Neuronal stem cell (in vitro differentiated cells): ENCODE measurements around the gene NSUN5.
"Not testable (repeated sequence)": the region's sequence is repeated elsewhere in the genome, so short reads cannot be mapped to it uniquely, and the experiment has no call there.

Source experiments
- DNase-seq: peaks from one replicate; pipeline ENCODE4 v3.0.0-alpha.2; 2013; ENCODE audit warnings: low spot score
- H2AFZ ChIP-seq: one replicate; pipeline ENCODE4 v1.6.1; 2013; ENCODE audit warnings: mild to moderate bottlenecking, low read length, inconsistent platforms
- H2AK5ac ChIP-seq: 2 replicates; pipeline ENCODE4 v1.6.1; 2013; ENCODE audit warnings: low read depth, mild to moderate bottlenecking, inconsistent platforms, low read length, moderate library complexity, mixed read lengths
- H2BK120ac ChIP-seq: 2 replicates; pipeline ENCODE4 v1.6.1; 2013; ENCODE audit warnings: low read depth, mild to moderate bottlenecking, inconsistent platforms, low read length, moderate library complexity, mixed read lengths
- H2BK12ac ChIP-seq: one replicate; pipeline ENCODE4 v1.6.1; 2013; ENCODE audit warnings: low read length, inconsistent platforms
- H2BK15ac ChIP-seq: 2 replicates; pipeline ENCODE4 v1.6.1; 2013; ENCODE audit warnings: mild to moderate bottlenecking, low read length, inconsistent platforms, mixed read lengths
- H2BK5ac ChIP-seq: one replicate; pipeline ENCODE4 v1.6.1; 2013; ENCODE audit warnings: inconsistent platforms, mild to moderate bottlenecking, low read length, moderate library complexity
- H3K14ac ChIP-seq: one replicate; pipeline ENCODE4 v1.6.1; 2013; ENCODE audit warnings: low read length, inconsistent platforms
- H3K18ac ChIP-seq: 2 replicates; pipeline ENCODE4 v1.6.1; 2013; ENCODE audit warnings: low read length, inconsistent platforms
- H3K23ac ChIP-seq: 2 replicates; pipeline ENCODE4 v1.6.1; 2013; ENCODE audit warnings: low read depth, mild to moderate bottlenecking, mixed read lengths, low read length, inconsistent platforms; ENCODE audit not compliant: poor library complexity
- H3K27ac ChIP-seq: replicated peaks from 3 replicates; pipeline ENCODE4 v1.5.1; 2013; ENCODE audit warnings: low read length, inconsistent platforms
- H3K27me3 ChIP-seq, 3 experiments: 2 replicates each; pipeline ENCODE4 v1.6.1; 2013; ENCODE audit warnings: low read length in 3 of 3, mild to moderate bottlenecking in 2 of 3, inconsistent platforms in 1 of 3, low read depth in 1 of 3, mixed read lengths in 1 of 3, moderate library complexity in 1 of 3; ENCODE audit not compliant: control insufficient read depth in 3 of 3, insufficient read depth in 3 of 3
- H3K36me3 ChIP-seq, 2 donors: replicated peaks in 1 of 2; 2 replicates each; pipeline ENCODE4 v1.6.1; 2013; ENCODE audit warnings: low read length in 2 of 2; ENCODE audit not compliant: control insufficient read depth in 2 of 2, insufficient read depth in 2 of 2
- H3K4ac ChIP-seq: 2 replicates; pipeline ENCODE4 v1.6.1; 2013; ENCODE audit warnings: inconsistent platforms, mild to moderate bottlenecking, low read length, moderate library complexity
- H3K4me1 ChIP-seq, 2 donors: 1 replicate in 1 of 2; 2 replicates in 1 of 2; pipeline ENCODE4 v1.6.1; 2013; ENCODE audit warnings: low read length in 2 of 2, low read depth in 1 of 2; ENCODE audit not compliant: control insufficient read depth in 2 of 2, insufficient read depth in 1 of 2
- H3K4me2 ChIP-seq: one replicate; pipeline ENCODE4 v1.6.1; 2013; ENCODE audit warnings: mild to moderate bottlenecking, low read length, inconsistent platforms; ENCODE audit not compliant: insufficient read depth, poor library complexity, severe bottlenecking
- H3K4me3 ChIP-seq, 2 donors: 2 replicates each; pipeline ENCODE4 v1.5.1; 2013; ENCODE audit warnings: low read length in 2 of 2, mild to moderate bottlenecking in 2 of 2, inconsistent platforms in 1 of 2, moderate library complexity in 1 of 2
- H3K79me1 ChIP-seq: one replicate; pipeline ENCODE4 v1.6.1; 2013; ENCODE audit warnings: low read depth, mild to moderate bottlenecking, inconsistent platforms, low read length, moderate library complexity
- H3K9ac ChIP-seq: one replicate; pipeline ENCODE4 v1.6.1; 2013; ENCODE audit warnings: mild to moderate bottlenecking, low read depth, low read length, inconsistent platforms; ENCODE audit not compliant: poor library complexity
- H3K9me3 ChIP-seq, 2 donors: replicated peaks in 1 of 2; 2 replicates each; pipeline versions ENCODE3 to v1.6.1; 2013; ENCODE audit warnings: low read length in 2 of 2, mild to moderate bottlenecking in 2 of 2, inconsistent platforms in 1 of 2, low read depth in 1 of 2, mixed read lengths in 1 of 2, moderate library complexity in 1 of 2; ENCODE audit not compliant: control insufficient read depth in 2 of 2, insufficient read depth in 1 of 2
- H4K8ac ChIP-seq: one replicate; pipeline ENCODE4 v1.6.1; 2013; ENCODE audit warnings: low read depth, mild to moderate bottlenecking, inconsistent platforms, low read length, moderate library complexity
- H4K91ac ChIP-seq: one replicate; pipeline ENCODE4 v1.6.1; 2013; ENCODE audit warnings: low read length, low read depth, mild to moderate bottlenecking, inconsistent platforms; ENCODE audit not compliant: poor library complexity
- WGBS, 2 donors: extraction: QIAGEN DNeasy Blood & Tissue Kit; methylation state at CpG; one replicate each; pipeline ENCODE4 v1.1.7; 2013; ENCODE audit warnings: missing lambda C conversion rate in 2 of 2, mixed read lengths in 1 of 2; ENCODE audit not compliant: insufficient read length in 2 of 2, insufficient replicate concordance in 1 of 2; ENCODE audit errors: extremely low coverage in 2 of 2; 5-methylcytosine and 5-hydroxymethylcytosine counted together

Gene NSUN5

GRCh38 chr7:73311421-73311820 is 2.8 kb upstream of the NSUN5 start:
- not testable (repeated sequence) for H3K4ac ChIP-seq, H3K36me3 ChIP-seq, H3K27me3 ChIP-seq, H3K9ac ChIP-seq, H2BK5ac ChIP-seq, DNase-seq, H2BK15ac ChIP-seq, H3K4me3 ChIP-seq, H3K18ac ChIP-seq, H4K91ac ChIP-seq, H2BK120ac ChIP-seq, H3K9me3 ChIP-seq, H3K27ac ChIP-seq, H3K4me2 ChIP-seq, H4K8ac ChIP-seq, H3K4me1 ChIP-seq, H3K23ac ChIP-seq, H2AFZ ChIP-seq, H3K14ac ChIP-seq
- no CpG with 5 or more reads among the region's 7 CpGs for WGBS, 2 donors
- H2BK12ac ChIP-seq, result peak overlapping the region; percentile 22
- peaks cover 16% of the 10 kb centered on the region for H3K79me1 ChIP-seq
- peak overlapping the region; percentile 70 for H2AK5ac ChIP-seq

DNA sequence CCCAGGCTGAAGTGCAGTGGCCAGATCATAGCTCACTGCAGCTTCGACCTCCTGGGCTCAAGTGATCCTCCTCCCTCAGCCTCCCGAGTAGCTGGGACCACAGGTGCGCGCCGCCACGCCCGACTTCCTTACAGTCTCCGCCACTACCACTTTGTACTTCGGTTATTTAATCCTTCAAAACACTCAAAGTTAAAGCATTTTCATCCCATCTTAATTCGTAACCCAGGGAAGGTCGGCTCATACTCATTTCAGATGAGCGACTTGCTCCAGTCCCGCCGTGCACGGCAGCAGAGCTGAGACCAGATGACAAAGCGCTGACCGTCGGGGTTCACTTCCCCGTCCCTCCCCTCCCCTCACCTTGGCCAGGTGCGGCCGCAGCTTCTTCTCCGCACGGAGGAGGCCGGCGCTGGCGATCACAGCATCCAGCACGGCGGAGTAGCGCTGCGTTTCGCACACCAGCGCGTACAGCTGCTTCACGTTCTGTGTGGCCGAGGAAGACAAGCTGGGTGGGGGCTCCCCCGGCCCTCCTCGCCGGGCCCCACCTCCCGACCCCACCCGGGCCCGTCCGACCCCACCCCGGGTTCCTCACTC is 457 bp downstream of the NSUN5 start:
- Histone ChIP-seq H4K91ac (no peak overlapping the region), H2BK5ac (peak overlapping the region; percentile 82), H3K4ac (peak overlapping the region; percentile 37), H3K27ac (no peak overlapping the region), H4K8ac (peak overlapping the region; percentile 84), H3K4me1 (peaks cover 0 to 2% of the 10 kb centered on the region in 2 donors), H2BK12ac (no peak overlapping the region), H3K18ac (peak overlapping the region; percentile 91), H2AK5ac (peak overlapping the region; percentile 50), H2BK15ac (no peak overlapping the region), H3K36me3 (peaks cover 17 to 31% of the 10 kb centered on the region in 2 donors), H3K23ac (peak overlapping the region; percentile 91), H3K14ac (peak overlapping the region; percentile 79), H3K27me3 (no peaks in the 10 kb centered on the region), H2BK120ac (no peak overlapping the region), H2AFZ (peak overlapping the region; percentile 89), H3K4me2 (peak overlapping the region; percentile 90), H3K4me3 (peak overlapping the region; percentile 83 to 86), H3K79me1 (peaks cover 14% of the 10 kb centered on the region), H3K9me3 (no peaks in the 10 kb centered on the region), H3K9ac (peak overlapping the region; percentile 94)
- WGBS, 2 donors, result no CpG with 5 or more reads among the region's 43 CpGs
- DNase-seq, result no peak

GRCh38 chr7:73307436-73307835 is 1.2 kb downstream of the NSUN5 start:
- H3K4me3 ChIP-seq, result peak overlapping the region in 1 of 2 donors; percentile 86
- H3K4me2 ChIP-seq, result no peak overlapping the region
- peaks cover 11% of the 10 kb centered on the region for H3K79me1 ChIP-seq
- no peak overlapping the region for H4K8ac ChIP-seq
- no peak overlapping the region for H2BK12ac ChIP-seq
- H3K14ac ChIP-seq, result no peak overlapping the region
- no peak overlapping the region for H3K4ac ChIP-seq
- H3K27me3 ChIP-seq, result no peaks in the 10 kb centered on the region
- WGBS, 2 donors, result no CpG with 5 or more reads among the region's 13 CpGs
- H3K27ac ChIP-seq, result no peak overlapping the region
- no peak overlapping the region for H3K18ac ChIP-seq
- H3K4me1 ChIP-seq, result peaks cover 0 to 2% of the 10 kb centered on the region in 2 donors
- no peak overlapping the region for H2AFZ ChIP-seq
- H3K9me3 ChIP-seq, result no peaks in the 10 kb centered on the region
- no peak overlapping the region for H2AK5ac ChIP-seq
- no peak overlapping the region for H2BK120ac ChIP-seq
- H2BK15ac ChIP-seq, result no peak overlapping the region
- H4K91ac ChIP-seq, result no peak overlapping the region
- peaks cover 19 to 35% of the 10 kb centered on the region in 2 donors for H3K36me3 ChIP-seq
- no peak overlapping the region for H3K9ac ChIP-seq
- H3K23ac ChIP-seq, result no peak overlapping the region
- H2BK5ac ChIP-seq, result no peak overlapping the region
- no peak for DNase-seq

GRCh38 chr7:73304612-73305387 is 3.8 kb downstream of the NSUN5 start:
- Histone ChIP-seq H3K36me3 (peaks cover 19 to 35% of the 10 kb centered on the region in 2 donors), H3K79me1 (peaks cover 11% of the 10 kb centered on the region)
- H3K14ac ChIP-seq, H2AFZ ChIP-seq, H3K9me3 ChIP-seq, H3K4me3 ChIP-seq, H2BK12ac ChIP-seq, H3K18ac ChIP-seq, H3K27me3 ChIP-seq, H4K8ac ChIP-seq, H4K91ac ChIP-seq, H2BK15ac ChIP-seq, H3K4me2 ChIP-seq, H3K4ac ChIP-seq, H2AK5ac ChIP-seq, DNase-seq, H3K23ac ChIP-seq, H3K4me1 ChIP-seq, H2BK5ac ChIP-seq, H3K27ac ChIP-seq, H3K9ac ChIP-seq, H2BK120ac ChIP-seq: not testable (repeated sequence)
- WGBS, 2 donors, result no CpG with 5 or more reads among the region's 15 CpGs
